Activated naive CD4-positive, alpha-beta T cell treated with anti-CD3 and anti-CD28 coated beads, Interleukin-2, amount 50 U/mL, for 72 hours (primary cell): Measurements from ENCODE around the gene POLK. TPM values are rescaled to one million over a fixed set of nuclear protein-coding genes. Genes with fewer than 3 reads are reported as not detected.
"Not testable (repeated sequence)": the region's sequence is repeated elsewhere in the genome, so short reads cannot be mapped to it uniquely, and the experiment has no call there.

ENCODE experiments used
- ATAC-seq, 2 donors: fragments of 150-1000 bp; cut with Tn5 transposase; 2 replicates each; pipeline ENCODE4 v1.10.0; 2021; ENCODE audit warnings: mild to moderate bottlenecking in 2 of 2, moderate library complexity in 2 of 2
- DNase-seq, 2 donors: peaks; one replicate each; pipeline ENCODE4 v3.0.0; 2021 to 2022; ENCODE audit warnings: low spot score in 2 of 2
- H3K27ac Mint-ChIP-seq, 2 donors: one replicate each; pipeline ENCODE4 v1.8.0; 2022; ENCODE audit warnings: mild to moderate bottlenecking in 2 of 2, mixed read lengths in 2 of 2
- H3K36me3 Mint-ChIP-seq, 2 donors: one replicate each; pipeline ENCODE4 v1.8.0; 2022; ENCODE audit warnings: mixed read lengths in 2 of 2
- H3K9me3 Mint-ChIP-seq, 2 donors: one replicate each; pipeline ENCODE4 v1.8.0; 2022; ENCODE audit warnings: mixed read lengths in 2 of 2
- total RNA-seq, 2 donors: library from RNA; stranded (reverse); gene quantifications; one replicate each; pipeline ENCODE4 v1.2.3, GENCODE V29; 2022

The POLK gene
- total RNA-seq, 2 donors from 2014 or later = 35.4 to 44.7 TPM

DNA sequence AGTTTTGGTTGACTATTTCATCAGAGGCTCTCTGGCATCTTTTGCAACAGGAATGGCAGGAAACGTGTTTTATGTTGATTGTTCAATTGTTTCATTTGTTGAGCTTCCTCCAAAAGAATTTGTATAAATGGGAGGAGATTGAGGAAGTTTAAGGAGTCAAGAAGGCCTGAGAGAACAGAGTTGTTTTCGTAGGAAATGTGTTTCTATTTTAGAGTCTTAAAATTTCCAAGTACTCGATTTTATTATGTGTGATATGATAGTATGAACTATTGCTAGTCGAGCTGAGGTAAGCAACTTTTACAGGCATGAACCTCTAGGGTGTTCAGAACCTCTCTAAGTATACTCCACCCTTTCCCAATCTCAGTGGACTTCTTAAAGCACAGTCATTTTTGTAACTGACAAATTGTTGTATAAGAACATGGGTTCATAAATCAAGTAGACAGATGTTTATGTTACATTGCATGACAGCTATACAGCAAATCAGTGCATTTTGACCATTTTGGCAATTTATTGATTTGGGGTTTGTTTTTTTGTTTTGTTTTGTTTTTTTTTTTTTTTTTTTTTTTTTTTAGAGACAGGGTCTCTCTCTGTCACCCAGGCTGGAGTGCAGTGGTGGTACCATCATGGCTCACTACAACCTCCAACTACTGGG, 47.4 kb downstream of the POLK start:
- H3K27ac Mint-ChIP-seq = no peak overlapping the region
- peaks cover 28 to 69% of the 10 kb centered on the region in 2 donors for H3K36me3 Mint-ChIP-seq
- ATAC-seq = peak in 1 of 2 donors; percentile 37
- peaks cover 10 to 25% of the 10 kb centered on the region in 2 donors for H3K9me3 Mint-ChIP-seq
- no peak for DNase-seq

DNA sequence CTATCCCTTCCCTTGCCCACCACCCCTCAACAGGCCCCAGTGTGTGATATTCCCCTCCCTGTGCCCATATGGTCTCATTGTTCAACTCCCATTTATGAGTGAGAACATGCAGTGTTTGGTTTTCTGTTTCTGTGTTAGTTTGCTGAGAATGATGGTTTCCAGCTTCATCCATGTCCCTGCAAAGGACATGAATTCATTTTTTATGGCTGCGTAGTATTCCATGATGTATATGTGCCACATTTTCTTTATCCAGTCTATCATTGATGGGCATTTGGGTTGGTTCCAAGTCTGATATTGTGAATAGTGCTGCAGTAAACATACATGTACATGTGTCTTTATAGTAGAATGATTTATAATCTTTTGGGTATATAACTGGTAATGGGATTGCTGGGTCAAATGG, 49.0 kb downstream of the POLK start:
- H3K27ac Mint-ChIP-seq, ATAC-seq, DNase-seq: not testable (repeated sequence)
- Mint-ChIP-seq H3K9me3 (peaks cover 12 to 35% of the 10 kb centered on the region in 2 donors), H3K36me3 (peaks cover 37 to 84% of the 10 kb centered on the region in 2 donors)

DNA sequence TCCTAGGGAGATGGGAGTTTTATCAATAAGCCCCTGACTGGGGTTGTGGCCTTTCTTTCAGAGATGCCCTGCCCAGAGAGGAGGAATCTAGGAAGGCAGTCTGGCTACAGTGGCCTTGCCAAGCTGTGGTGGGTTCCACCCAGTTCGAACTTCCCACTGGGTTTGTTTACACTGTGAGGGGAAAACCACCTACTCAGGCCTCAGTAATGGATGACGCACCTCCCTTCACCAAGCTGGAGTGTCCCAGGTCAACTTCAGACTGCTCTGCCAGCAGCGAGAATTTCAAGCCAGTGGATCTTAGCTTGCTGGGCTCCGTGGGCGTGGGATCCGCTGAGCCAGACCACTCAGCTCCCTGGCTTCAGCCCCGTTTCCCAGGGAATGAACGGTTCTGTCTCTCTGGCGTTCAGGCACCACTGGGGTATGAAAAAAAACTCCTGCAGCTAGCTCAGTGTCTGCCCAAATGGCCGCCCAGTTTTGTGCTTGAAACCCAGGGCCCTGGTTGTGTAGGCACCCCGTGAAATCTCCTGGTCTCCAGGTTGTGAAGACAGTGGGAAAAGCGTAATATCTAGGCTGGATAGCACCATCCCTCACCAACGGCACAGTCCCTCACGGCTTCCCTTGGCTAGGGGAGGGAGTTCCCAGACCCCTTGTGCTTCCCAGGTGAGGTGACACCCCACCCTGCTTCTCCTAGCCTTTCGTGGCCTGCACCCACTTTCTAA, 54.5 kb downstream of the POLK start:
- peaks cover 32 to 71% of the 10 kb centered on the region in 2 donors for H3K36me3 Mint-ChIP-seq
- peak in 1 of 2 donors; percentile 12 for ATAC-seq
- peak overlapping the region; percentile 81 to 95 for H3K27ac Mint-ChIP-seq
- DNase-seq = peak in 1 of 2 donors; percentile 6
- H3K9me3 Mint-ChIP-seq = peaks cover 12 to 34% of the 10 kb centered on the region in 2 donors

GRCh38 chr5:75566710-75567309, 55.1 kb downstream of the POLK start:
- ATAC-seq (peak; percentile 91 to 92), DNase-seq (peak; percentile 59 to 74)
- Mint-ChIP-seq H3K36me3 (peaks cover 32 to 71% of the 10 kb centered on the region in 2 donors), H3K9me3 (peaks cover 9 to 30% of the 10 kb centered on the region in 2 donors), H3K27ac (peak overlapping the region; percentile 81 to 95)

GRCh38 chr5:75567710-75568109, 56.0 kb downstream of the POLK start:
- DNase-seq = peak in 1 of 2 donors; percentile 19
- Mint-ChIP-seq H3K27ac (peak overlapping the region; percentile 81 to 95), H3K9me3 (peaks cover 9 to 22% of the 10 kb centered on the region in 2 donors), H3K36me3 (peaks cover 24 to 71% of the 10 kb centered on the region in 2 donors)
- ATAC-seq = peak; percentile 58 to 82

DNA sequence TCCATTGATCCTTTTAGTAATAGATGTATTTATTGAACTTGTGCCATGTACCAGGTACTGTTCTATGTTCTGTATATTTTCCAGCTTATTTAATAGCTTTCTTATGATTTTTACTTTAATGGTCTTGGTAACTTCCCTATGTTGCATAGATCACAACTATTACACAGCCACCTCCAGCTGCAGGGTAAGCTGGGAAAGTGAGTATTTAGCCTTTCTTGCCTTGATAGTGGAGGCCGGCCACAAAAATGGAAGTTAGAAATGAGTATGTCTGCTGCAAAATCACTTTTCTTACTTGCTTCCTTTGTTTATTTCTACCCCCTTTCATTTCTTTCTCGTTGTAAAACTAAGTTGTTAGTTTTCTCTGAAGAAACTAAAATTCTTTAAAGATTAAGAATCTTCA, 56.5 kb downstream of the POLK start:
- H3K27ac Mint-ChIP-seq = peak overlapping the region in 1 of 2 donors; percentile 95
- H3K36me3 Mint-ChIP-seq = peaks cover 19 to 70% of the 10 kb centered on the region in 2 donors
- DNase-seq = no peak
- ATAC-seq = no peak
- peaks cover 8 to 19% of the 10 kb centered on the region in 2 donors for H3K9me3 Mint-ChIP-seq

GRCh38 chr5:75571547-75571946, 59.9 kb downstream of the POLK start:
- Mint-ChIP-seq H3K36me3 (peaks cover 0 to 47% of the 10 kb centered on the region in 2 donors), H3K27ac (no peak overlapping the region), H3K9me3 (no peaks in the 10 kb centered on the region)
- ATAC-seq = no peak
- no peak for DNase-seq

DNA sequence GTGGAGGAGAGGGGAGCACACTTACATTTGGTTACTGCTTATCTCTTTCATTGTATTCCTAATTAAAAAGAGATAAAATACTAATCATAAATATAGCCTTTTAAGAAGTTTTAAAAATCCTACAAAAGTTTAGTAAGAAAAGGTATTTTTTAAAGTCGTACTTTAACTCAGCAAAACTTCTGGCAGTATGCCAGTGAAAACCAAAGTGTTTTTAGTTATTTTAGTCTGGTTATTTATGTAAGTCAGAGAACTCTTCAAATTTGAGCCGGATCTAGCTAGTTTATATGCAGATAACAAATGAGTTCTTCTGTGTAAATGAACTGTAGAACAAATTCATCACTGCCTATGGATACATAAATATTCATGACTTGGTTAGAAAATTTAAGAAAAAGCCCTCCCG, 63.1 kb downstream of the POLK start:
- ATAC-seq (no peak), DNase-seq (no peak)
- Mint-ChIP-seq H3K9me3 (no peaks in the 10 kb centered on the region), H3K36me3 (peaks cover 0 to 41% of the 10 kb centered on the region in 2 donors), H3K27ac (peak overlapping the region in 1 of 2 donors; percentile 67)

GRCh38 chr5:75578280-75578679, 66.6 kb downstream of the POLK start:
- not testable (repeated sequence) for H3K9me3 Mint-ChIP-seq, H3K27ac Mint-ChIP-seq, DNase-seq, ATAC-seq
- H3K36me3 Mint-ChIP-seq = peaks cover 0 to 13% of the 10 kb centered on the region in 2 donors

DNA sequence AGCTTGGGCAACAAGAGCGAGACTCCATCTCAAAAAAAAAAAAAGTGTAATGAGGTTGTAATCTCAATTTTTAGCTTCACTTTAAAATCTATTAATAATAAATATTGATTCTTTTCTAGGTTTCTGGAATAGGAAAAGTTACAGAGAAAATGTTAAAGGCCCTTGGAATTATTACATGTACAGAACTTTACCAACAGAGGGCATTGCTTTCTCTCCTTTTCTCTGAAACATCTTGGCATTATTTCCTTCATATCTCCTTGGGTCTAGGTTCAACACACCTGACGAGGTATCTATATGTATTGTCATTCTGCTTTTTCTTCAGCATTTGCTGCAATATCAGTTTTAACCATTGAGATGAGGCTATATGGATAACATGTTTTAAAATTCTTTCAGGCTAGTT, 73.0 kb downstream of the POLK start:
- peaks cover 0 to 7% of the 10 kb centered on the region in 2 donors for H3K36me3 Mint-ChIP-seq
- DNase-seq (no peak), ATAC-seq (no peak)
- no peak overlapping the region for H3K27ac Mint-ChIP-seq
- no peaks in the 10 kb centered on the region for H3K9me3 Mint-ChIP-seq

- ATAC-seq (no peak), DNase-seq (no peak)
- no peaks in the 10 kb centered on the region for H3K9me3 Mint-ChIP-seq
- peaks cover 7% of the 10 kb centered on the region in 2 donors for H3K36me3 Mint-ChIP-seq
- no peak overlapping the region for H3K27ac Mint-ChIP-seq
These were observed 77.0 kb downstream of the POLK start for GRCh38 chr5:75588666-75589065.

GRCh38 chr5:75600535-75600934, 88.8 kb downstream of the POLK start:
- H3K9me3 Mint-ChIP-seq = no peaks in the 10 kb centered on the region
- H3K36me3 Mint-ChIP-seq = peaks cover 15 to 18% of the 10 kb centered on the region in 2 donors
- no peak overlapping the region for H3K27ac Mint-ChIP-seq
- ATAC-seq (no peak), DNase-seq (no peak)

- Mint-ChIP-seq H3K9me3 (no peaks in the 10 kb centered on the region), H3K36me3 (peaks cover 15 to 18% of the 10 kb centered on the region in 2 donors), H3K27ac (no peak overlapping the region)
- DNase-seq (no peak), ATAC-seq (no peak)
These were observed 89.9 kb downstream of the POLK start for GRCh38 chr5:75601567-75601966.

DNA sequence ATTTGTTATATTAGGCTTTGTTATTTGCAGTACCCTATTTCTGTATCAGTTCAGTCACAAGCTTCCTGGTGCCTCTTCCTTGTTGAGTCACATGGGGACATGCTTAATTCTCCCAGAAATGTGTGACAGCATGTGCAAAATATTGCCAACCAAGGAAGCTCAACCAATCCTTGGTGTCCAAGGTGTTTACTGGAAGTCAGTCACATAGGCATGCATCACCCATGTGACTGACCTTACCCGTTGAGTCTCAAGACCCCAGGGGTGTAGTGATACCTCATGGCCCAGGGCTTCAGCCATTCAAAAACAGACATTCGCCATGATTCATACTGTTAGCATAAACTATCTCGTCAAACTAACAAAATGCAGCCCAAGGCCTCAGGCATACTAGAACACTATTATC, 90.3 kb downstream of the POLK start:
- Mint-ChIP-seq H3K36me3 (peaks cover 15 to 18% of the 10 kb centered on the region in 2 donors), H3K9me3 (no peaks in the 10 kb centered on the region), H3K27ac (no peak overlapping the region)
- DNase-seq (no peak), ATAC-seq (no peak)

DNA sequence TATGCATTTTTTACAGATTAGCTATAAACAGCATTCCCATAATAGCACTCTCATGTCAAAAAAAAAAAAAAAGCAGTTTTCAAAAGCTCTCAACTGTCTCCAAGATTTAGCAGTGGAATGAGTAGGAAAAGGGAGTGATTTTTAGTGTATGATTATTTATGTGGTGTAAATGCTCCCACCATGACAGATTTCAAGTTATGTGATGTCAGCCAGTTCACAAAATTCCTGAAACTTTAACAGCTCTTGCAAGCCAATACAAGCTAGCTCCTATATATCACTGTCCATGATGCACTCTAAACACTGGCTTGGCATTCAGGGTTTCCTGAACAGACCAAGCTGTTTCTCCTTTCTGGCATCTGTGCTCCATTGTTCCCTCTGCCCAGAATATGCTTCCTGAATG, 91.7 kb downstream of the POLK start:
- H3K36me3 Mint-ChIP-seq = peaks cover 15 to 18% of the 10 kb centered on the region in 2 donors
- H3K9me3 Mint-ChIP-seq = no peaks in the 10 kb centered on the region
- ATAC-seq (no peak), DNase-seq (no peak)
- peak overlapping the region in 1 of 2 donors; percentile 11 for H3K27ac Mint-ChIP-seq

GRCh38 chr5:75603821-75604220, 92.1 kb downstream of the POLK start:
- Mint-ChIP-seq H3K9me3 (no peaks in the 10 kb centered on the region), H3K36me3 (peaks cover 15 to 18% of the 10 kb centered on the region in 2 donors), H3K27ac (peak overlapping the region in 1 of 2 donors; percentile 11)
- no peak for DNase-seq
- no peak for ATAC-seq

DNA sequence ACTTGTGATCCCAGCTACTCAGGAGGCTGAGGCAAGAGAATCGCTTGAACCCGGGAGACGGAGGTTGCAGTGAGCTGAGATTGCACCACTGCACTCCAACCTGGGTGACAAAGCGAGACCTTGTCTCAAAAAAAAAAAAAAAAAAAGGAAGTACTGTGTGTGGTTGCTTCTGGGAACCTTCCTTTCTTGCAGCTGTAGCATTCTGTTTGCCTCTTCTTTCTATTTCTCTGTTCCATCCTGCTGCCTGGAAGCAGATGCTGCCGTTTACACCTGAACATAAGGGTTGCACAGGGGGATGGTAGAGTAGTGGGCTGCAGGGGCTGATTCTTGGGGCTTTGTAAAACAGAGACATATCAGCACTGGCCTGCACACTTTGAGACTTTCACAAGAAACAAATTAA, 95.7 kb downstream of the POLK start:
- not testable (repeated sequence) for DNase-seq, ATAC-seq, H3K9me3 Mint-ChIP-seq, H3K36me3 Mint-ChIP-seq, H3K27ac Mint-ChIP-seq
